OCI-LY1 (cell line): Measurements from ENCODE around the gene CACNA1C.

ENCODE experiments used
- H2AFZ ChIP-seq: fragments of 200-600 bp; sonication (generic), shearing (Covaris generic); 2 replicates; pipeline ENCODE4 v1.6.0; 2014; ENCODE audit warnings: antibody characterized with exemption, mild to moderate bottlenecking, low read length
- H3F3A ChIP-seq: fragments of 200-600 bp; sonication (generic), shearing (Covaris generic); 2 replicates; pipeline ENCODE4 v1.6.0; 2014; ENCODE audit warnings: mild to moderate bottlenecking, antibody characterized with exemption, low read length, moderate library complexity; ENCODE audit not compliant: insufficient read depth
- H3K27ac ChIP-seq: fragments of 200-600 bp; sonication (generic); 2 replicates; pipeline ENCODE4 v1.5.1; 2014; ENCODE audit warnings: low read length, mixed run types, mild to moderate bottlenecking, low read depth; ENCODE audit not compliant: poor library complexity, severe bottlenecking
- H3K27me3 ChIP-seq: fragments of 200-600 bp; sonication (generic); 2 replicates; pipeline ENCODE4 v1.6.0; 2014; ENCODE audit warnings: antibody characterized with exemption, mild to moderate bottlenecking, low read length, moderate library complexity; ENCODE audit not compliant: insufficient read depth
- H3K36me3 ChIP-seq: fragments of 200-600 bp; sonication (generic); 2 replicates; pipeline ENCODE4 v1.6.1; 2014; ENCODE audit warnings: mild to moderate bottlenecking, antibody characterized with exemption, low read length, moderate library complexity, mixed read lengths; ENCODE audit not compliant: insufficient read depth
- H3K4me1 ChIP-seq: fragments of 200-600 bp; sonication (generic); 2 replicates; pipeline ENCODE4 v1.5.1; 2014; ENCODE audit warnings: mild to moderate bottlenecking, low read length, moderate library complexity; ENCODE audit not compliant: insufficient read depth, severe bottlenecking
- H3K4me2 ChIP-seq: fragments of 200-600 bp; sonication (generic), shearing (Covaris generic); 2 replicates; pipeline ENCODE4 v1.6.1; 2014; ENCODE audit warnings: low read length
- H3K4me3 ChIP-seq: fragments of 200-600 bp; sonication (generic); 2 replicates; pipeline ENCODE4 v1.5.1; 2014; ENCODE audit warnings: low read length, low read depth, mild to moderate bottlenecking, mixed read lengths; ENCODE audit not compliant: poor library complexity, severe bottlenecking
- H3K79me2 ChIP-seq: fragments of 200-600 bp; shearing (Covaris generic); 2 replicates; pipeline ENCODE4 v1.6.1; 2016; ENCODE audit warnings: mixed run types, low read length, mixed read lengths; ENCODE audit not compliant: insufficient read depth
- H3K9ac ChIP-seq: fragments of 200-600 bp; sonication (generic), shearing (Covaris generic); 2 replicates; pipeline ENCODE4 v1.6.1; 2014; ENCODE audit warnings: mild to moderate bottlenecking, low read length, mixed read lengths
- H3K9me2 ChIP-seq: fragments of 200-600 bp; sonication (generic), shearing (Covaris generic); 2 replicates; pipeline ENCODE4 v1.6.1; 2014; ENCODE audit warnings: low read depth, mild to moderate bottlenecking, low read length, mixed read lengths
- H3K9me3 ChIP-seq: fragments of 200-600 bp; shearing (Covaris generic); 2 replicates; pipeline ENCODE4 v1.6.1; 2014; ENCODE audit warnings: low read length, mixed read lengths
- H4K20me1 ChIP-seq: fragments of 200-600 bp; sonication (generic), shearing (Covaris generic); 2 replicates; pipeline ENCODE4 v1.6.0; 2016; ENCODE audit warnings: mild to moderate bottlenecking, low read length; ENCODE audit not compliant: insufficient read depth
- CTCF ChIP-seq: fragments of 200-600 bp; sonication (generic), shearing (Covaris generic); IDR thresholded peaks from 2 replicates; pipeline ENCODE4 v1.5.1; 2017; ENCODE audit warnings: mild to moderate bottlenecking, antibody characterized with exemption, low read length, moderate library complexity, mixed read lengths
- EZH2 ChIP-seq: fragments of 200-600 bp; sonication (generic), shearing (Covaris generic); IDR thresholded peaks from 2 replicates; pipeline ENCODE4 v1.8.0; 2017; ENCODE audit warnings: borderline replicate concordance, mixed run types, mild to moderate bottlenecking, antibody characterized with exemption, low read length, moderate library complexity, mixed read lengths

CACNA1C gene

DNA sequence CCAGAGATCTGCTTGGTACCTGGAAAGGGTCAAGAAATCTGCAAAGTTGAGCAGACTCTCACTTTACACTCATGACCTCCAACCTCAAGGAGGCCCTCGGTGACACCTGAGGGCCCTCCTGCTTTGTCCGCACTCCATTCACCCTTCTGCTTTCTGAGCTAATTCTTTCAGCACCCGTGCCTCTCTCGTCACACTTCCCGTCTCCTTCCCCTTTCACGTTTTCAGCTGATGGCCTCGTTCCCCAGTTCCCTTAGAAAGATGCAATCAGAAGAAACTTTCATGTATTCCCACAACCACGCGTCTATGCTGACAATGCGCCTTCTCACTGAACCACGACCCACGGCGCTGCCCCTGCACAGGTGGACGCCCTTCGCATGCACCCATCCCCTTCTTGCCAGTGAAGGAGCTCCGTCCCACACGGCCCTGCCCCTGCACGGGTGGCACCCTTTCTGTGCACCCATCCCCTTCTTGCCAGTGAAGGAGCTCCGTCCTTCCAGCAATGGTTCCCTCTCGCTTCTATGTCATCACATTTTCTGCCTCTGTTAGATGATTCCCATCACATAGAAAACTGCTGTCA, 401.9 kb downstream of the CACNA1C start:
- H3K36me3 ChIP-seq: no peaks in the 10 kb centered on the region
- no peak overlapping the region for H3K4me2 ChIP-seq
- no peak overlapping the region for H3K27ac ChIP-seq
- H3F3A ChIP-seq: no peaks in the 10 kb centered on the region
- H4K20me1 ChIP-seq: no peaks in the 10 kb centered on the region
- TF ChIP-seq EZH2: no peak
- no peak for TF ChIP-seq CTCF
- H3K4me3 ChIP-seq: no peak overlapping the region
- H3K9ac ChIP-seq: no peak overlapping the region
- no peaks in the 10 kb centered on the region for H3K4me1 ChIP-seq
- no peaks in the 10 kb centered on the region for H3K9me3 ChIP-seq
- no peak overlapping the region for H2AFZ ChIP-seq
- no peaks in the 10 kb centered on the region for H3K27me3 ChIP-seq
- no peaks in the 10 kb centered on the region for H3K9me2 ChIP-seq
- H3K79me2 ChIP-seq: no peaks in the 10 kb centered on the region

DNA sequence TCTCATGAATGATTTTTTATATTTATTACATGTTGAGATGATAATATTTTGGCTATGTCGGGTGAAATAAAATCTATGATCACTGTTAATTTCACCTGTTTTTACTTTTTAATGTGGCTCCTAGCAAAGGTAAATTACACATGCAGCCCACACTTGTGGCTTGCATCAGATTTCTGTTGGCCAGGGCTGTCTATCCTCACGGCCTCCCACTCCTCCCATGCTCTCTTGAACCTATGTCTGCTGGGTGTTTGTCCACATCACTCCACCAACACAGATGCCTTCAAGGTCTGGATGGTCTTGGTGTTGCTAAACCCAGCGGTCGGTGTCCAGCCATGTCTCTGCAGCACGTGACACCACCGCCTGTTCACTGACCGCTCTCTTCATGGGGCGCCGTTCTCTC, 402.6 kb downstream of the CACNA1C start:
- H3K79me2 ChIP-seq: no peaks in the 10 kb centered on the region
- no peaks in the 10 kb centered on the region for H3K9me3 ChIP-seq
- H3K27me3 ChIP-seq: no peaks in the 10 kb centered on the region
- no peaks in the 10 kb centered on the region for H3K36me3 ChIP-seq
- no peaks in the 10 kb centered on the region for H3F3A ChIP-seq
- TF ChIP-seq EZH2: no peak
- TF ChIP-seq CTCF: no peak
- H3K27ac ChIP-seq: no peak overlapping the region
- no peaks in the 10 kb centered on the region for H4K20me1 ChIP-seq
- H3K9me2 ChIP-seq: no peaks in the 10 kb centered on the region
- no peak overlapping the region for H3K4me3 ChIP-seq
- H3K4me2 ChIP-seq: no peak overlapping the region
- H2AFZ ChIP-seq: no peak overlapping the region
- no peaks in the 10 kb centered on the region for H3K4me1 ChIP-seq
- no peak overlapping the region for H3K9ac ChIP-seq

- no peak overlapping the region for H3K27ac ChIP-seq
- no peak for TF ChIP-seq EZH2
- no peak for TF ChIP-seq CTCF
- no peaks in the 10 kb centered on the region for H3K9me2 ChIP-seq
- no peaks in the 10 kb centered on the region for H3F3A ChIP-seq
- no peak overlapping the region for H3K9ac ChIP-seq
- H3K4me3 ChIP-seq: no peak overlapping the region
- H4K20me1 ChIP-seq: no peaks in the 10 kb centered on the region
- no peaks in the 10 kb centered on the region for H3K4me1 ChIP-seq
- no peaks in the 10 kb centered on the region for H3K79me2 ChIP-seq
- H3K9me3 ChIP-seq: no peaks in the 10 kb centered on the region
- H2AFZ ChIP-seq: no peak overlapping the region
- H3K4me2 ChIP-seq: no peak overlapping the region
- H3K27me3 ChIP-seq: no peaks in the 10 kb centered on the region
- H3K36me3 ChIP-seq: no peaks in the 10 kb centered on the region
Measured at GRCh38 chr12:2456122-2456812, 403.5 kb downstream of the CACNA1C start.
